IgD-negative memory B cell (primary cell): ENCODE data around the gene PNLDC1. TPM values are rescaled to one million over a fixed set of nuclear protein-coding genes. Genes with fewer than 3 reads are reported as not detected.

Experiments used
- H3K27ac Mint-ChIP-seq, 3 donors: one replicate each; pipeline ENCODE4 v1.8.0; 2020 to 2022; ENCODE audit warnings: mild to moderate bottlenecking in 3 of 3, mixed read lengths in 3 of 3, moderate library complexity in 1 of 3
- H3K27me3 Mint-ChIP-seq: one replicate; pipeline ENCODE4 v1.8.0; 2021; ENCODE audit warnings: mixed read lengths
- H3K36me3 Mint-ChIP-seq: one replicate; pipeline ENCODE4 v1.8.0; 2020; ENCODE audit warnings: mild to moderate bottlenecking, mixed read lengths
- H3K4me1 Mint-ChIP-seq, 3 donors: one replicate each; pipeline ENCODE4 v1.8.0; 2020 to 2022; ENCODE audit warnings: mixed read lengths in 3 of 3, mild to moderate bottlenecking in 1 of 3
- H3K4me3 Mint-ChIP-seq, 4 donors: one replicate each; pipeline ENCODE4 v1.8.0; 2020 to 2022; ENCODE audit warnings: mild to moderate bottlenecking in 4 of 4, mixed read lengths in 4 of 4, moderate library complexity in 3 of 4
- H3K9me3 Mint-ChIP-seq, 3 donors: one replicate each; pipeline ENCODE4 v1.8.0; 2020 to 2021; ENCODE audit warnings: mixed read lengths in 3 of 3, mild to moderate bottlenecking in 1 of 3
- polyA plus RNA-seq: library from polyadenylated mRNA; unstranded; fragments of 300-500 nt; fragmentation: Illumina TruSeq; gene quantifications from one replicate; pipeline ENCODE4 v1.2.3, GENCODE V29; 2021

The PNLDC1 gene
- polyA plus RNA-seq, 1 donor from 2014 or later, result 0.89 TPM

- H3K36me3 Mint-ChIP-seq, result peaks cover 4% of the 10 kb centered on the region
- no peak overlapping the region for H3K4me3 Mint-ChIP-seq
- H3K4me1 Mint-ChIP-seq, result no peaks in the 10 kb centered on the region
- no peak overlapping the region for H3K27ac Mint-ChIP-seq
- peaks cover 0 to 4% (median 0%) of the 10 kb centered on the region in 3 donors for H3K9me3 Mint-ChIP-seq
- peaks cover 8% of the 10 kb centered on the region for H3K27me3 Mint-ChIP-seq
Measured at GRCh38 chr6:159866286-159867247, 66.5 kb downstream of the PNLDC1 start.

Other genes starting within 250 kb of the PNLDC1 start
- gene SOD2, start 107.0 kb upstream of the PNLDC1 start, polyA plus RNA-seq, result 79.2 TPM
- 127 TPM for gene WTAP, start 72.8 kb upstream of the PNLDC1 start, polyA plus RNA-seq
- gene ACAT2, start 38.2 kb upstream of the PNLDC1 start, polyA plus RNA-seq, result 23.6 TPM
- 82.7 TPM for gene TCP1, start 10.7 kb upstream of the PNLDC1 start, polyA plus RNA-seq
- 108 TPM for gene MRPL18, start 9.8 kb upstream of the PNLDC1 start, polyA plus RNA-seq
- gene MAS1, start 90.7 kb downstream of the PNLDC1 start, polyA plus RNA-seq, result not detected
- gene IGF2R, start 168.8 kb downstream of the PNLDC1 start, polyA plus RNA-seq, result 4.7 TPM